Kidney (tissue), 14 donors: ENCODE data around the gene UPF3A. TPM values are rescaled to one million over a fixed set of nuclear protein-coding genes. Genes with fewer than 3 reads are reported as not detected.
A peak's percentile ranks its signal among the peaks of the same experiment; 100 is the strongest.

Experiments used
- DNase-seq, 5 donors: peaks; one replicate each; pipeline ENCODE4 v3.0.0-alpha.2; 2013 to 2020
- FAIRE-seq: peaks from 2 replicates; lab custom pipeline; 2012; peaks lifted over from hg19 to GRCh38; lab: Jason Lieb, UNC
- H3K27ac ChIP-seq, 2 donors: one replicate each; pipeline ENCODE4 v1.7.0; 2013; ENCODE audit warnings: low read depth in 2 of 2, low read length in 2 of 2, inconsistent platforms in 1 of 2
- H3K27me3 ChIP-seq: one replicate; pipeline ENCODE4 v1.7.1; 2013; ENCODE audit warnings: low read length, inconsistent platforms; ENCODE audit not compliant: control insufficient read depth, insufficient read depth
- H3K36me3 ChIP-seq, 3 donors: one replicate each; pipeline versions ENCODE4 v1.7.0 to v1.7.1; 2013; ENCODE audit warnings: low read length in 3 of 3, control low read depth in 1 of 3, inconsistent platforms in 1 of 3; ENCODE audit not compliant: insufficient read depth in 3 of 3, control insufficient read depth in 2 of 3
- H3K4me1 ChIP-seq, 3 donors: one replicate each; pipeline versions ENCODE4 v1.7.0 to v1.7.1; 2013; ENCODE audit warnings: low read length in 3 of 3, inconsistent platforms in 1 of 3, low read depth in 1 of 3; ENCODE audit not compliant: control insufficient read depth in 2 of 3, insufficient read depth in 2 of 3
- H3K4me3 ChIP-seq, 3 donors: one replicate each; pipeline versions ENCODE4 v1.7.0 to v1.8.1; 2013; ENCODE audit warnings: low read length in 3 of 3, control low read depth in 1 of 3, inconsistent platforms in 1 of 3
- H3K9ac ChIP-seq, 3 donors: one replicate each; pipeline versions ENCODE4 v1.7.0 to v1.7.1; 2013; ENCODE audit warnings: low read length in 3 of 3, control low read depth in 1 of 3, inconsistent platforms in 1 of 3
- H3K9me3 ChIP-seq, 3 donors: one replicate each; pipeline versions ENCODE4 v1.7.0 to v1.7.1; 2013; ENCODE audit warnings: low read length in 3 of 3, control low read depth in 1 of 3, inconsistent platforms in 1 of 3; ENCODE audit not compliant: control insufficient read depth in 2 of 3, insufficient read depth in 1 of 3
- CTCF ChIP-seq: IDR thresholded peaks from 3 replicates; pipeline ENCODE4 v1.5.1; 2012; ENCODE audit warnings: mild to moderate bottlenecking, moderate library complexity, borderline replicate concordance; ENCODE audit not compliant: insufficient read depth; ENCODE audit errors: extremely low read depth
- intact Hi-C: fragments of 100-400 bp; cut with DNase I; formaldehyde crosslinking; loops from one replicate; pipeline ENCODE4 v1.11.1; 2022
- polyA plus RNA-seq: library from polyadenylated mRNA; stranded (reverse); fragments of 350-450 nt; fragmentation: Illumina TruSeq; extraction: RNeasy Lipid Tissue Mini Kit (QIAGEN cat#74804); gene quantifications from one replicate; pipeline ENCODE4 v1.2.3, GENCODE V29; 2014; ENCODE audit warnings: low read depth, low replicate concordance; ENCODE audit not compliant: insufficient read depth
- total RNA-seq: library from RNA; stranded (reverse); fragmentation: NEBNext Ultra II Directional; extraction: Animal tissue kit (Norgen Biotek cat#: 25700); gene quantifications from one replicate; pipeline ENCODE4 v1.2.1, GENCODE V29; 2021
- donor health status: control.
- donor health status: control.
- donor health status: control.
- donor health status: control.
- donor health status: control.
- donor health status: DM: yes; HTN: yes; CAD: no.
- donor health status: Normal renal cell carcinoma (clear cell type).

The UPF3A gene
- total and polyA plus RNA-seq, 2 donors from 2014 or later: 34.5 to 41.7 TPM

- Histone ChIP-seq H3K4me1 (peaks cover 0 to 14% (median 0%) of the 10 kb centered on the region in 3 donors), H3K9me3 (no peaks in the 10 kb centered on the region), H3K4me3 (peak overlapping the region; percentile 65 to 89 (median 79)), H3K36me3 (no peaks in the 10 kb centered on the region), H3K9ac (peak overlapping the region in 2 of 3 donors; percentile 50 to 86), H3K27ac (peak overlapping the region; percentile 81 to 85), H3K27me3 (no peaks in the 10 kb centered on the region)
- TF ChIP-seq CTCF: no peak
- DNase-seq (peak in 1 of 5 donors; percentile 47), FAIRE-seq (no peak)
- intact Hi-C loops: no loop called here
Measured at GRCh38 chr13:114313061-114313860, 31.9 kb downstream of the UPF3A start.

GRCh38 chr13:114314074-114314912, 32.9 kb downstream of the UPF3A start, which contains the start of gene CHAMP1:
Gene CHAMP1 (plus strand): TSS chr13:114314503. CDS start chr13:114323843, 9,340 bp downstream.
- Histone ChIP-seq H3K36me3 (no peaks in the 10 kb centered on the region), H3K4me1 (peaks cover 0 to 14% (median 1%) of the 10 kb centered on the region in 3 donors), H3K9me3 (no peaks in the 10 kb centered on the region), H3K27me3 (no peaks in the 10 kb centered on the region), H3K27ac (peak within 1 kb of the TSS; percentile 81 to 85), H3K9ac (peak within 1 kb of the TSS; percentile 56 to 86 (median 66)), H3K4me3 (peak within 1 kb of the TSS; percentile 65 to 89 (median 79))
- DNase-seq: peak; percentile 96 to 99 (median 97)
- intact Hi-C loops: no loop called here
- FAIRE-seq: no peak
- no peak for TF ChIP-seq CTCF

- intact Hi-C loops: no loop called here
Measured at GRCh38 chr13:114315074-114315785, 33.8 kb downstream of the UPF3A start.

More at GRCh38 chr13:114315074-114315785, 33.8 kb downstream of the UPF3A start:
- TF ChIP-seq CTCF: no peak
- FAIRE-seq (no peak), DNase-seq (no peak)
- H3K27ac ChIP-seq: peak overlapping the region in 1 of 2 donors; percentile 81
- peaks cover 0 to 14% (median 4%) of the 10 kb centered on the region in 3 donors for H3K4me1 ChIP-seq
- no peaks in the 10 kb centered on the region for H3K27me3 ChIP-seq
- no peaks in the 10 kb centered on the region for H3K9me3 ChIP-seq
- peak overlapping the region; percentile 65 to 89 (median 76) for H3K4me3 ChIP-seq
- H3K9ac ChIP-seq: peak overlapping the region in 2 of 3 donors; percentile 56 to 66
- no peaks in the 10 kb centered on the region for H3K36me3 ChIP-seq
